ENCODE measurements around the gene CCDC149.
"Not testable (repeated sequence)": the region's sequence is repeated elsewhere in the genome, so short reads cannot be mapped to it uniquely, and the experiment has no call there.

The CCDC149 gene

GRCh38 chr4:24927049-24927448 lies 14.2 kb upstream of the CCDC149 start:
- TF ChIP-seq POLR2A (IDR thresholded peaks at IDR 0.05; ENCODE audit: low read length) (no peak), GATA1 (IDR thresholded peaks at IDR 0.05; ENCODE audit: low read depth, low read length) (no peak)
- no peak for DNase-seq

DNA sequence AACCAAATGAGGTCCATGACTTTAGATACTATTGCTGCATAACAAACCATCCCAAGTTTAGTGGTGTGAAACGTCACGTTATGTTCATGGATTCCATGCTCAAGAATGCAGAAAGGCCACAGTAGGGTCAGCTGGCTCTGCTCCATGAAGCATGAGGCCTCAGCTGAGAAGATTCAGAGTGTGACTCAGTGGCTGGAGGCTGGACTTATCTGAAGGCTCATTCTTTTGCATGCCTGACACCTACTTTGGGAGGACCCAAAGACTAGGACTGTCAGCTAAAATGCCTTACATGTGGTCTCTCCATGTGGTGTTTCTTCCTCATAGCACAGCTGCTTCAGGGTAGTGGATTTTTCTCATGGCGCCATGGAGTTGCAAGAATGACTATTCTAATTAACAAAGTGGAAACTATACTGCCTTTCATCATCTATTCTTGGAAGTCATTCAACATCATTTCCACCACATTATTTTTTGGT lies 11.5 kb upstream of the CCDC149 start:
- TF ChIP-seq GATA1 (IDR thresholded peaks at IDR 0.05; ENCODE audit: low read depth, low read length) (no peak), POLR2A (IDR thresholded peaks at IDR 0.05; ENCODE audit: low read length) (no peak)
- DNase-seq, result no peak

- no peak for TF ChIP-seq GATA1 (IDR thresholded peaks at IDR 0.05; ENCODE audit: low read depth, low read length)
- no peak for TF ChIP-seq POLR2A (IDR thresholded peaks at IDR 0.05; ENCODE audit: low read length)
Measured at GRCh38 chr4:24923550-24923949, 10.7 kb upstream of the CCDC149 start.

DNA sequence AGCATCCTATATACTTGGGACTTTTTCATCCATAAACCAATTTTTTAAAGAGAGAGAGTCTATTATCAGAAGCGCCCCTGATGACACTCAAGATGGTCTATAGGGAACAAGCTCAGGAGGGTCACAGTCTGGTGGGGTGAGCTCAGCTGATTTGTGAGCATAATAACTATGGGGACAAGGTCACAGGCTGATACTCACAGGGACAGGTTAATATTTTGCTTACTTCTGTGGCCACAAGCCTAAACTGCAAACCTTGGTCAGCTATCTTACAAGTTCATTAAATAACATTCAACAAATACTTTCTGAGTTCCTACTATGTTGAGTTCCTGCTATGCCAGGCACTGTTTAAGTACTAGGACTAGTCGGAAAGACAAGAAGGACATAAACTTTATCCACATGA lies 10.2 kb upstream of the CCDC149 start:
- TF ChIP-seq POLR2A (IDR thresholded peaks at IDR 0.05; ENCODE audit: low read length) (no peak), GATA1 (IDR thresholded peaks at IDR 0.05; ENCODE audit: low read depth, low read length) (no peak)
- DNase-seq, result no peak

More at GRCh38 chr4:24923550-24923949, 10.7 kb upstream of the CCDC149 start:
- no peak for DNase-seq

DNA sequence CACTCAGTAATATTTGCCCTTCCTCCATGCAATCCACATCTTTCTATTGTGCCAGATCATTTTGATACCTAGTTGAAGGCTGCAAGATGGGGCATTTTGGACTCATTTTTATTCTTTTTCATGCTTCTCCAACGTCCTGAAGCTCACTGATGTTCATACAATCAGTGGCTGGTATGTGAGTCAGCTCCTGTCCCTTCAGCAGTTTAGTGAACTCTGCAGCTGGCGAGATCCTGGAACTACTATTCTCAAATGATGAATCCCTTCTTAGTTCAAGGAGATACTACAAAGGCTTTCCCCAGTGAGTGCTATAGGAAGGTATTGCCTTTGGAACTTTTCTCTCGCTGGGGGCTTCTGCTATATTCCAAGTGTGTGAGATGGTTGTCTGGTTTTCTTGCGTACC lies 9.6 kb upstream of the CCDC149 start:
- TF ChIP-seq POLR2A (IDR thresholded peaks at IDR 0.05; ENCODE audit: low read length), result no peak
- TF ChIP-seq GATA1 (IDR thresholded peaks at IDR 0.05; ENCODE audit: low read depth, low read length), result no peak
- DNase-seq, result no peak

DNA sequence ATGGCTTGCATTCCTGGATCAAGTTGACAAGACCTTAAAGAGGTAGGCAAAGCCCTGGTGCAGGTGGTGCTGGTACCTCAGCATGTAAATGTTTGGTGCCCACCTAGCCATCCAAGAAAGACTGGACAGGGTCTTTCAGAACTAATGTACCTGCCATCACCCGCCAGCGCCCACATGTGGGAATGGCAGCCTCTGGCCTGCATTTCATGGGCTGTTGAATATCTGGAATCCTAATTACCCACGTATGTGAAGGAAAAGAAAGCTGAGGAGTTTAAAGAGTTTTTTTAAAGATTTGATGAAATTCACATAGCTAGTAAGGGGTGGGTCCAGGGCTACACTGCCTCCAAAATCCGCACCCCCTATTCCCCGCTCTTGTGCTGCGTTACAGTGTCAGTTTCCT lies 8.6 kb upstream of the CCDC149 start:
- no peak for TF ChIP-seq GATA1 (IDR thresholded peaks at IDR 0.05; ENCODE audit: low read depth, low read length)
- TF ChIP-seq POLR2A (IDR thresholded peaks at IDR 0.05; ENCODE audit: low read length), result no peak
- no peak for DNase-seq

DNA sequence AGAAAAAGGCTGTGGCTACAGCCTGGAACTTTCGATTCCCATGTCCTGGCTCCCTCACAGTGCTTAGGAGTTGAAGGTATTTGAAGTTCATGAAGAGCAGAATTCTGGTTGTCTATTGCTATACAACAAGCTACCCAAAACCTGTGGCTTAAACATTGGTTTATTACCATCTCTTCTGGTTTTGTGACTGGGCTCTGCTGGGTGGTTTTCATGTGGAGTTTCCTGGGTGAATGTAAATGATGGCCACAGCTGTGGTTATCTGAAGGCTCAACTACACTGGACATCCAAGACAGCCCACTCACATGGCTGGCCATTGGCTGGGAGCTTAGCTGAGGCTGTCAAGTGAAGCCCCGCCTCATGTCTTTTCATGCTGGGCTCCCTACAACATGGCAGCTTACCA lies 7.2 kb upstream of the CCDC149 start:
- DNase-seq, result no peak
- TF ChIP-seq POLR2A (IDR thresholded peaks at IDR 0.05; ENCODE audit: low read length) (no peak), GATA1 (IDR thresholded peaks at IDR 0.05; ENCODE audit: low read depth, low read length) (no peak)

- no peak for TF ChIP-seq GATA1 (IDR thresholded peaks at IDR 0.05; ENCODE audit: low read depth, low read length)
- TF ChIP-seq POLR2A (IDR thresholded peaks at IDR 0.05; ENCODE audit: low read length), result no peak
- no peak for DNase-seq
Measured at GRCh38 chr4:24917076-24917856, 4.4 kb upstream of the CCDC149 start.

- TF ChIP-seq GATA1 (IDR thresholded peaks at IDR 0.05; ENCODE audit: low read depth, low read length), result no peak
- no peak for TF ChIP-seq POLR2A (IDR thresholded peaks at IDR 0.05; ENCODE audit: low read length)
- no peak for DNase-seq
Measured at GRCh38 chr4:24915121-24915922, 2.5 kb upstream of the CCDC149 start.

GRCh38 chr4:24914460-24914859 lies 1.6 kb upstream of the CCDC149 start:
- TF ChIP-seq GATA1 (IDR thresholded peaks at IDR 0.05; ENCODE audit: low read depth, low read length) (no peak), POLR2A (IDR thresholded peaks at IDR 0.05; ENCODE audit: low read length) (no peak)
- DNase-seq, result no peak

GRCh38 chr4:24913119-24913485 lies 260 bp upstream of the CCDC149 start:
- TF ChIP-seq POLR2A (IDR thresholded peaks at IDR 0.05; ENCODE audit: low read length) (no peak), GATA1 (IDR thresholded peaks at IDR 0.05; ENCODE audit: low read depth, low read length) (no peak)

DNA sequence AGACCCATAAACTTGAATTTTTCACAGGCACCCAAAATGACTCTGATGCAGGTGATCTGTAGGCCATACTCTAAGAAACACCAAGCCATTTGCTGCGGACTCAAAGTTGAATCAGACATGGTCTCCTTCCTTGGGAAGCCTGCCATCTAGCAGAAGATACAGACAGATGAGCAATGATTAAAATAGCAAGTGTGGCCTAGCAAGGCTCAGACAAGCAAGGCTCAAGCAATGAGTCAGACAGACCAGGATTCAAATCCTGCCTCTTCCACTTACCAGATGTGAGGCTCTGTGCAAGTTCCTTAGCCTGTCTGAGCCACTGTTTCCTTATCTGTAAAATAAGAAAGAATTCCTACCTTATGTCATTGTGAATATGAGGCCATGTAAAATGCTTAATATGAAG lies 2.3 kb downstream of the CCDC149 start:
- TF ChIP-seq GATA1 (IDR thresholded peaks at IDR 0.05; ENCODE audit: low read depth, low read length) (no peak), POLR2A (IDR thresholded peaks at IDR 0.05; ENCODE audit: low read length) (no peak)
- DNase-seq, result no peak

More at GRCh38 chr4:24913119-24913485, 260 bp upstream of the CCDC149 start:
- DNase-seq, result no peak

GRCh38 chr4:24909606-24910005 lies 3.2 kb downstream of the CCDC149 start:
- DNase-seq, result not testable (repeated sequence)

DNA sequence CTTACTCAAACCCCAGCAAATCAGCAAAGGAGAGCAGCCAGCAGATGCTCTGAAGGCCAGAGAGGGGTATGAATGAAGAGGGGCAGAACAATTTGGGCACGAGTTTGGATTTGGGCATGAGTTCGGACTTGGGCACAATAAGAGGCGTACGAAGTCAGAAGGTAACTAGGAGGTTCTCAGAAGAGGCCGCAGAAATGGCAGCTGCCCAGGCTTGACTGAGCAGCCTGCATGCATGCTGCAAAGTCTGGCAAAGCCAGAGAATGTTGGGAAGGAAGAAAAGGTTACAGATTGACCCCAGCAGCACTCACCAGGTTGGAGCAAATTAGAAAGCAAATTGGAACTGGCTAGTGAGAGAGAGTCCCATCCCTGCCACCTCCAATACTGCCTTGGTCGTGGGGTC lies 15.2 kb downstream of the CCDC149 start:
- DNase-seq, result no peak
- TF ChIP-seq POLR2A (IDR thresholded peaks at IDR 0.05; ENCODE audit: low read length), result no peak

GRCh38 chr4:24896977-24897376 lies 15.9 kb downstream of the CCDC149 start:
- no peak for TF ChIP-seq GATA1 (IDR thresholded peaks at IDR 0.05; ENCODE audit: low read depth, low read length)
- no peak for TF ChIP-seq POLR2A (IDR thresholded peaks at IDR 0.05; ENCODE audit: low read length)
- no peak for DNase-seq
